Measurements from ENCODE around the gene STARD10. TPM values are rescaled to one million over a fixed set of nuclear protein-coding genes. Genes with fewer than 3 reads are reported as not detected.
A peak's percentile ranks its signal among the peaks of the same experiment; 100 is the strongest.

STARD10 gene
- total and polyA plus RNA-seq, 9 of the 15 experiments (the other 6 are each of a cell fraction or from before 2014, with no cell fraction given): 0.15 to 52.9 (median 32.3) TPM

DNA sequence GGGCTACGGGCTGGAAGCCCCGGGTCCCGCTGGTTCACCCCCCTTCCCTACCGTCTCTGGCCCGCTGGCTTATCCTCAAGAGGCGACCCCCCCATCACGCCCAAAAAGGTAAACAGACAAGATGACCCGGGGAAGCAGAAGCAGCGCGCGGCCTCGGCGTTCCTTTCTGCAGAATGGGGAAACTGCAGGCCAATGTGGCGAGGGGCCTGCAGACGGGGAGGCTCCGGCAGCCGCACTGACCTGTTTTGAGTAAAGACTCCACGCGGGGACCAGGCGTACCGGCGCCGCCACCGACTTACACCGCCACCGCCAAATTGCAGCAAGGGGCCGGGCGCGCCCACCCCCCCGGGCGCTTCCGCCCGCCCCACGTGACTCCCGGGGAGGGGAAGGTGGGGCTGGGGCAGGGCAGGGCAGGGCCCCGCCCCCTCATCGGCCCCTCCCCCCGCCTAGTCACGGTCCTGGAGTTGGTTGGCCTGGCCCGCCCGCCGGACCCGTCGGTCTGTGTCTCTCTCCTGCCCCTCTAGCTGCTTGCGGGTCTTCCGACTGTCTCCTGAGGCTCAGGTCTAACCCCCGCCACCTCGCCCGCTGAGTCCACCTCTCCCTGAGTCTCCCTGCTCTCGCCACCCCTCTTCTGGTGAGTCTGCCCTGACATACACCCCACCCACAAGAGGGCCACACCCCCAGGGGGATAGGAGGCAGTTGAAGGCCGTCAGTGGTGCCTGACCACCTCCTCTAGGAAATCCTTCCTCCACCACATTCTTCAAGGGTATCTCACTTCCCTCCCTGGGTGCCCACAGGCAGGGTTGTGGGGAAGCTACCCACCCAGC lies 41.5 kb downstream of the STARD10 start, which contains the start of gene ARAP1 (continued):
- TF ChIP-seq CHD4 (IDR thresholded peaks at IDR 0.05; ENCODE audit: insufficient read depth, insufficient replicate concordance, low read depth, low read length, poor library complexity, severe bottlenecking): peak; percentile 83
- TF ChIP-seq ZNF586 (CRISPR knock-in tag; conservative IDR thresholded peaks at IDR 0.05): no peak
- no peak for TF ChIP-seq ZNF282 (CRISPR knock-in tag; IDR thresholded peaks at IDR 0.05)
- TF ChIP-seq POLR2AphosphoS2 (IDR thresholded peaks at IDR 0.05; ENCODE audit: low read length): no peak; the same call in 1 of the 2 replicates
- TF ChIP-seq SMAD2 (IDR thresholded peaks at IDR 0.05; ENCODE audit: low read depth, low read length): no peak
- TF ChIP-seq TFE3 (CRISPR knock-in tag; IDR thresholded peaks at IDR 0.05): peak; percentile 88
- TF ChIP-seq, protein P1, sequence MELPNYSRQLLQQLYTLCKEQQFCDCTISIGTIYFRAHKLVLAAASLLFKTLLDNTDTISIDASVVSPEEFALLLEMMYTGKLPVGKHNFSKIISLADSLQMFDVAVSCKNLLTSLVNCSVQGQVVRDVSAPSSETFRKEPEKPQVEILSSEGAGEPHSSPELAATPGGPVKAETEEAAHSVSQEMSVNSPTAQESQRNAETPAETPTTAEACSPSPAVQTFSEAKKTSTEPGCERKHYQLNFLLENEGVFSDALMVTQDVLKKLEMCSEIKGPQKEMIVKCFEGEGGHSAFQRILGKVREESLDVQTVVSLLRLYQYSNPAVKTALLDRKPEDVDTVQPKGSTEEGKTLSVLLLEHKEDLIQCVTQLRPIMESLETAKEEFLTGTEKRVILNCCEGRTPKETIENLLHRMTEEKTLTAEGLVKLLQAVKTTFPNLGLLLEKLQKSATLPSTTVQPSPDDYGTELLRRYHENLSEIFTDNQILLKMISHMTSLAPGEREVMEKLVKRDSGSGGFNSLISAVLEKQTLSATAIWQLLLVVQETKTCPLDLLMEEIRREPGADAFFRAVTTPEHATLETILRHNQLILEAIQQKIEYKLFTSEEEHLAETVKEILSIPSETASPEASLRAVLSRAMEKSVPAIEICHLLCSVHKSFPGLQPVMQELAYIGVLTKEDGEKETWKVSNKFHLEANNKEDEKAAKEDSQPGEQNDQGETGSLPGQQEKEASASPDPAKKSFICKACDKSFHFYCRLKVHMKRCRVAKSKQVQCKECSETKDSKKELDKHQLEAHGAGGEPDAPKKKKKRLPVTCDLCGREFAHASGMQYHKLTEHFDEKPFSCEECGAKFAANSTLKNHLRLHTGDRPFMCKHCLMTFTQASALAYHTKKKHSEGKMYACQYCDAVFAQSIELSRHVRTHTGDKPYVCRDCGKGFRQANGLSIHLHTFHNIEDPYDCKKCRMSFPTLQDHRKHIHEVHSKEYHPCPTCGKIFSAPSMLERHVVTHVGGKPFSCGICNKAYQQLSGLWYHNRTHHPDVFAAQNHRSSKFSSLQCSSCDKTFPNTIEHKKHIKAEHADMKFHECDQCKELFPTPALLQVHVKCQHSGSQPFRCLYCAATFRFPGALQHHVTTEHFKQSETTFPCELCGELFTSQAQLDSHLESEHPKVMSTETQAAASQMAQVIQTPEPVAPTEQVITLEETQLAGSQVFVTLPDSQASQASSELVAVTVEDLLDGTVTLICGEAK (IDR thresholded peaks at IDR 0.05): peak; percentile 23; the same call in 1 of the 2 replicates
- TF ChIP-seq, protein P1 (CRISPR knock-in tag; IDR thresholded peaks at IDR 0.05): no peak
- peak; percentile 71; the same call in 1 of the 2 replicates for TF ChIP-seq PHF8 (IDR thresholded peaks at IDR 0.05; ENCODE audit: borderline replicate concordance, low read length)
- peak; percentile 58; the same call in 1 of the 2 replicates for TF ChIP-seq EP400 (IDR thresholded peaks at IDR 0.05)
- TF ChIP-seq ZNF699 (CRISPR knock-in tag; IDR thresholded peaks at IDR 0.05; ENCODE audit: insufficient replicate concordance): no peak
- TF ChIP-seq SMARCA5 (IDR thresholded peaks at IDR 0.05): peak; percentile 89; the same call in 1 of the 2 replicates
- TF ChIP-seq ZNF79 (CRISPR knock-in tag; IDR thresholded peaks at IDR 0.05; ENCODE audit: low read depth): no peak
- peak; percentile 97 for TF ChIP-seq USF2 (CRISPR knock-in tag; IDR thresholded peaks at IDR 0.05)
- peak; percentile 66 for TF ChIP-seq GABPA (tag; conservative IDR thresholded peaks at IDR 0.05; ENCODE audit: low read depth)
- TF ChIP-seq SMAD1 (IDR thresholded peaks at IDR 0.05; ENCODE audit: low read depth, low read length, partially characterized antibody): no peak

All from K562 (cell line).